Natural killer cell (primary cell): Measurements from ENCODE around the gene FXYD6. TPM values are rescaled to one million over a fixed set of nuclear protein-coding genes. Genes with fewer than 3 reads are reported as not detected.
A peak's percentile ranks its signal among the peaks of the same experiment; 100 is the strongest.

Experiments used
- ATAC-seq, 3 donors: fragments of 150-1000 bp in 2 of 3; fragments of 200-7000 bp in 1 of 3; cut with Tn5 transposase; 1 replicate in 1 of 3; 2 replicates in 2 of 3; pipeline ENCODE4 v1.10.0; 2021; ENCODE audit warnings: mild to moderate bottlenecking in 2 of 3, moderate library complexity in 2 of 3
- DNase-seq, 2 donors: peaks; one replicate each; pipeline versions ENCODE4 v3.0.0 to v3.0.0-alpha.2; 2013 to 2021; ENCODE audit warnings: mixed read lengths in 1 of 2
- H3K27ac ChIP-seq: one replicate; pipeline ENCODE4 v1.5.1; 2013; ENCODE audit warnings: mild to moderate bottlenecking, low read length
- H3K27me3 ChIP-seq: one replicate; pipeline ENCODE4 v1.6.1; 2013; ENCODE audit warnings: low read length; ENCODE audit not compliant: control insufficient read depth, insufficient read depth
- H3K36me3 ChIP-seq: one replicate; pipeline ENCODE4 v1.6.1; 2013; ENCODE audit warnings: low read length; ENCODE audit not compliant: control insufficient read depth, insufficient read depth
- H3K4me1 ChIP-seq: one replicate; pipeline ENCODE4 v1.6.1; 2013; ENCODE audit warnings: low read length; ENCODE audit not compliant: control insufficient read depth, insufficient read depth
- H3K4me3 ChIP-seq: one replicate; pipeline ENCODE4 v1.5.1; 2013; ENCODE audit warnings: low read length
- H3K9me3 ChIP-seq: one replicate; pipeline ENCODE4 v1.6.1; 2013; ENCODE audit warnings: low read length; ENCODE audit not compliant: control insufficient read depth, insufficient read depth
- H3K27ac Mint-ChIP-seq, 2 donors: one replicate each; pipeline ENCODE4 v1.8.0; 2022; ENCODE audit warnings: mild to moderate bottlenecking in 2 of 2, mixed read lengths in 2 of 2, moderate library complexity in 1 of 2
- H3K27me3 Mint-ChIP-seq, 2 donors: one replicate each; pipeline ENCODE4 v1.8.0; 2022; ENCODE audit warnings: low read depth in 2 of 2, mixed read lengths in 2 of 2
- H3K36me3 Mint-ChIP-seq: one replicate; pipeline ENCODE4 v1.8.0; 2022; ENCODE audit warnings: mixed read lengths
- H3K4me1 Mint-ChIP-seq, 2 donors: one replicate each; pipeline ENCODE4 v1.8.0; 2022; ENCODE audit warnings: mixed read lengths in 2 of 2
- H3K4me3 Mint-ChIP-seq: one replicate; pipeline ENCODE4 v1.8.0; 2022; ENCODE audit warnings: mild to moderate bottlenecking, moderate library complexity, mixed read lengths
- H3K9me3 Mint-ChIP-seq, 2 donors: one replicate each; pipeline ENCODE4 v1.8.0; 2022; ENCODE audit warnings: mixed read lengths in 2 of 2
- WGBS: methylation state at CpG from one replicate; pipeline ENCODE4 v1.1.7; 2013; ENCODE audit warnings: missing lambda C conversion rate; ENCODE audit not compliant: insufficient coverage; 5-methylcytosine and 5-hydroxymethylcytosine counted together
- intact Hi-C: fragments of 100-400 bp; cut with micrococcal nuclease; formaldehyde crosslinking; loops from one replicate; pipeline ENCODE4 v1.14.2; 2022
- total RNA-seq, 4 donors: library from RNA; stranded (reverse); fragments of 120-200 nt in 1 of 4; gene quantifications; one replicate each; pipeline versions ENCODE4 v1.2.3 to v1.2.4, GENCODE V29; 2013 to 2022
- TF ChIP-seq, protein P1 (sequence below): fragments of 200-600 bp; IDR thresholded peaks from one replicate; pipeline ENCODE4 v1.8.0; 2022; ENCODE audit warnings: antibody characterized with exemption

The FXYD6 gene
- total RNA-seq, 3 donors from 2014 or later (not counting 1 experiment from before 2014, with no cell fraction given) = 0.20 to 0.90 TPM; not detected in 1

DNA sequence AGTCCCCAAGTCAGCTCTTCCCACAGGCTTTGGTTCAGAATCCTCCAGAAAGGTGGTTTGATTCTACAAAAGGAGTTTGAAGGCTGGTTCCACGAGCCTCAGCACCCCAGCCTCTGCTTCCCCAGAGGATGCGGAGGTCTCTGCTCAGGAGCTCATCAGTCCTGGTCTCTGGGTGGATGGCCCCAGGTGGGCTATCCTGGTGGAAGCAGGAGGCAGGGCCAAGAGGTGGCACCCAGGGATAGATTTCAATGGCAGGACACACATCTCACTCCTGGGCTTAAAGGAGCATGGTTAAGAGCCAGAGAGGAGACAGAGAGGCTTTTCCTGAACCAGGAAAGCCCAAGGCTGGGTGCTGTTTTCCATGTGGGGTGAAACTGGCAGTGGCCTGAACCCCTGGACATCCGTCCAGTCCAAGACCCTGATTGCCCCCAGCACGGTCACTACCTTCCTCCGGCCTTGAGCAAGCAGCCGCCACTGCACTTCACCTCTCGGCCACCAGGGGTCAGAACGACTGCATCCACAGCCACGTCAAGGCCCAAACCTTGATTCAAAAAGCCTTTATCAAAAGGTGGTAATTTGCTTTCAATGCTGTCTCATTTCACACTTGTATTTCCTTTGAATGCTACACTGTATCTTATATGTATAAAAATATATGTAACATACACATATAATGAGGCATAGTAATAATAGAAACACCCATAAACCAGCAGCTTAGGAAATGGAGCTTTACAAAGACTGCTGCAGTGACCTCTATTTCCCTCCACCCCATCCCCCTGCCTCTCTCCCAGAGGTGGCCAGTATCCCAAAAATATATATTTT lies 32.6 kb downstream of the FXYD6 start:
- ATAC-seq (peak; percentile 69 to 94 (median 86)), DNase-seq (peak; percentile 78 to 90)
- WGBS = 26% methylated on average over 9 of the region's 9 CpGs
- Histone ChIP-seq H3K27ac (no peak overlapping the region), H3K9me3 (no peaks in the 10 kb centered on the region), H3K36me3 (no peaks in the 10 kb centered on the region), H3K27me3 (no peaks in the 10 kb centered on the region), H3K4me3 (no peak overlapping the region), H3K4me1 (peaks cover 17% of the 10 kb centered on the region)
- Mint-ChIP-seq H3K36me3 (no peaks in the 10 kb centered on the region), H3K9me3 (no peaks in the 10 kb centered on the region), H3K27me3 (no peaks in the 10 kb centered on the region), H3K27ac (no peak overlapping the region), H3K4me1 (no peaks in the 10 kb centered on the region), H3K4me3 (no peak overlapping the region)
- intact Hi-C loops = loop anchor here (1.0 to 5.0 kb wide), 3 partner anchors 103 to 328 kb away; no protein-coding TSS in a partner anchor
- TF ChIP-seq, protein P1, sequence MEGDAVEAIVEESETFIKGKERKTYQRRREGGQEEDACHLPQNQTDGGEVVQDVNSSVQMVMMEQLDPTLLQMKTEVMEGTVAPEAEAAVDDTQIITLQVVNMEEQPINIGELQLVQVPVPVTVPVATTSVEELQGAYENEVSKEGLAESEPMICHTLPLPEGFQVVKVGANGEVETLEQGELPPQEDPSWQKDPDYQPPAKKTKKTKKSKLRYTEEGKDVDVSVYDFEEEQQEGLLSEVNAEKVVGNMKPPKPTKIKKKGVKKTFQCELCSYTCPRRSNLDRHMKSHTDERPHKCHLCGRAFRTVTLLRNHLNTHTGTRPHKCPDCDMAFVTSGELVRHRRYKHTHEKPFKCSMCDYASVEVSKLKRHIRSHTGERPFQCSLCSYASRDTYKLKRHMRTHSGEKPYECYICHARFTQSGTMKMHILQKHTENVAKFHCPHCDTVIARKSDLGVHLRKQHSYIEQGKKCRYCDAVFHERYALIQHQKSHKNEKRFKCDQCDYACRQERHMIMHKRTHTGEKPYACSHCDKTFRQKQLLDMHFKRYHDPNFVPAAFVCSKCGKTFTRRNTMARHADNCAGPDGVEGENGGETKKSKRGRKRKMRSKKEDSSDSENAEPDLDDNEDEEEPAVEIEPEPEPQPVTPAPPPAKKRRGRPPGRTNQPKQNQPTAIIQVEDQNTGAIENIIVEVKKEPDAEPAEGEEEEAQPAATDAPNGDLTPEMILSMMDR = peak; percentile 96

DNA sequence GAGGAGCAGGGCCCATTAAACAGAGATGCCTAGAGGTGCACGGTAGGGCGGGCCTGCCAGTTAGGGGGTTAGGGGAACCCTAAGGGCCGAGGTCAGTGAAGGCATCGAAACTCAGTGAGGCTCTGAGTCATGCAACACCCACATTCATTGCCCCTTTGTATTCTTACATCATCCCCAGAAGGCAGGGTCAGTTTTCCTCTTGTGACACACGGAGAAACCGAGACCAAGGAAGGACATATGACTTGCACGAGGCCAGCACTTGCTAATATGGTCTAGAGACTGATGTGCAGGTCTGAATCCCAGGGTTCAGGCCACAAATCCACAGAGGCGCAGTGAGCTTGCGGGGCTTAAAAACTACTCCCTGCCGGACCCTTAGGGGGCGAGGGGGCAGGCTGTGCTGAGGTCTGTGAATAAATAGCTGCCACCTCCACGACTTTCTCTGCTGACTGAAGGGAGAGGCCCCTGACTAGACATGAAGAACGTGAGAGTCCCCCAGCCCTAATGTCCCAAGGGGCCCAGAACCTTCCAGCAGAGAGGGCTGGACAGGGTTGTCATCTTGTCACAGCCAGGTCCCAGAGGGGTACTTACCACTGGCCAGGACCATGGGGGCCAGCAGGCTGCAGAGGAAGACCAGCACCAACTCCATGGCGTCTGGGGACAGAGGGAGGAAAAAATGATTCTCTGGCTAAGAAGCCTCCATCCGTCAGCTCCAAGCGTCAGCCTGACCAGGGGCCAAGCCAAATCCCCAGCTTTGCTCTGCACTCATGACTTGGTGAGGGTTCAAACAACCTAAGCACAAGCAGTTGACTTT lies 34.1 kb downstream of the FXYD6 start:
- Mint-ChIP-seq H3K36me3 (no peaks in the 10 kb centered on the region), H3K4me3 (no peak overlapping the region), H3K27ac (no peak overlapping the region), H3K4me1 (peaks cover 6 to 8% of the 10 kb centered on the region in 2 donors), H3K27me3 (no peaks in the 10 kb centered on the region), H3K9me3 (no peaks in the 10 kb centered on the region)
- H3K4me3 ChIP-seq = no peak overlapping the region
- H3K27ac ChIP-seq = peak overlapping the region; percentile 23
- DNase-seq (peak in 1 of 2 donors; percentile 14), ATAC-seq (peak in 2 of 3 donors; percentile 27 to 40)
- intact Hi-C loops = loop anchor here (5.0 kb wide), 1 partner anchor 330 kb away; no protein-coding TSS in a partner anchor
- H3K9me3 ChIP-seq = no peaks in the 10 kb centered on the region
- H3K4me1 ChIP-seq = peaks cover 30% of the 10 kb centered on the region
- no peaks in the 10 kb centered on the region for H3K36me3 ChIP-seq
- TF ChIP-seq, protein P1 = no peak
- H3K27me3 ChIP-seq = no peaks in the 10 kb centered on the region
- WGBS = 80% methylated on average over 16 of the region's 16 CpGs

DNA sequence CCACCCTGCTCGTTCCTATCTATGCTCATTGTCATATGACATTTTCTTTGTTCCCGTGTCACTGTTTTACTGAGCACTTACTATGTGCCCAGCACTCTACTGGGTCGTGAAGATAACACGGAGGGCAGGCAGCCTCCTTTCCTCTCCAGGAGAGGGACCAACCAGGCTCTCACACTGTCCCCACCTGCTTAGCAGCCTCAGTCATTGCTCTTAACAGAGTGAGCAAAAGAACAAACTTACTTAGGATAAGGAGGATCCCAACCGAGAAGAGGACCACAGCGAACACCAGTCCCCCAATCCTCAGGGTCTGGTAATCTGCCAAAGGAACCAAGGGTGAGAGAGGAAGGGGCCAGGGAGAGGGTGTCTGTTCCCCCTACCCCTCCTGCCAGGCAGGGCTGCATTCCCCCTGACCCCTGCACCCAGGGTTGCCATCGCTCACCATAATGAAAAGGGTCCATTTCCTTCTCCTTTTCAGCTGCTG lies 34.9 kb downstream of the FXYD6 start:
- Histone ChIP-seq H3K27me3 (no peaks in the 10 kb centered on the region), H3K36me3 (no peaks in the 10 kb centered on the region), H3K27ac (peak overlapping the region; percentile 23), H3K4me1 (peaks cover 37% of the 10 kb centered on the region), H3K9me3 (no peaks in the 10 kb centered on the region), H3K4me3 (no peak overlapping the region)
- 78% methylated on average over 5 of the region's 7 CpGs for WGBS
- Mint-ChIP-seq H3K4me1 (peaks cover 10 to 13% of the 10 kb centered on the region in 2 donors), H3K4me3 (no peak overlapping the region), H3K9me3 (no peaks in the 10 kb centered on the region), H3K27ac (no peak overlapping the region), H3K36me3 (no peaks in the 10 kb centered on the region), H3K27me3 (peaks cover 0 to 3% of the 10 kb centered on the region in 2 donors)
- TF ChIP-seq, protein P1 = no peak
- DNase-seq (peak in 1 of 2 donors; percentile 4), ATAC-seq (no peak)
- intact Hi-C loops = loop anchor here (5.0 kb wide), 1 partner anchor 331 kb away; no protein-coding TSS in a partner anchor
